ENCODE results near the gene ATXN7L3.

The ATXN7L3 gene

GRCh38 chr17:44200478-44201155, 933 bp upstream of the ATXN7L3 start:
- DNase-seq = no peak

GRCh38 chr17:44198721-44199552, 747 bp downstream of the ATXN7L3 start:
- peak; percentile 68 for DNase-seq

- DNase-seq = peak; percentile 55
Observed at GRCh38 chr17:44197980-44198720, 1.5 kb downstream of the ATXN7L3 start.

DNA sequence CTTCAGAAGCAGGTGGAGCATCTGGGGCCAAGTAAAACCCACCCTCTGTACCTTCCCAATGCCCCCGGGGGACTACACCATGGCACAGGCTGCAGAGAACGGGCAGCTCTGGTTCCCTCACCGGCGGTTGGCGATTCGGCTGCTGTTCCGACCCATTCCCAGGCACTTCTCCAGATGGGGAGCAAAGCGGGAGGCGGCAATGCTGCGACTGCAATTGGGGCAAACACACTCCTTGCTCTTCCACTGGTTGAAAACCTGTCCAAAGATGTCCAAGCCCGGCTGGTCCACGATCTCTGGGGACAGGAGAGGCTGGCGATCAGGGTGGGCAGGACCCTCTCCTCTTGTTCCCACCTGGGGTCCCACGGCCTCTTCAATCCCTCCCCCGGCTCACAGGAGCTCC, 2.6 kb downstream of the ATXN7L3 start:
- no peak for DNase-seq

DNA sequence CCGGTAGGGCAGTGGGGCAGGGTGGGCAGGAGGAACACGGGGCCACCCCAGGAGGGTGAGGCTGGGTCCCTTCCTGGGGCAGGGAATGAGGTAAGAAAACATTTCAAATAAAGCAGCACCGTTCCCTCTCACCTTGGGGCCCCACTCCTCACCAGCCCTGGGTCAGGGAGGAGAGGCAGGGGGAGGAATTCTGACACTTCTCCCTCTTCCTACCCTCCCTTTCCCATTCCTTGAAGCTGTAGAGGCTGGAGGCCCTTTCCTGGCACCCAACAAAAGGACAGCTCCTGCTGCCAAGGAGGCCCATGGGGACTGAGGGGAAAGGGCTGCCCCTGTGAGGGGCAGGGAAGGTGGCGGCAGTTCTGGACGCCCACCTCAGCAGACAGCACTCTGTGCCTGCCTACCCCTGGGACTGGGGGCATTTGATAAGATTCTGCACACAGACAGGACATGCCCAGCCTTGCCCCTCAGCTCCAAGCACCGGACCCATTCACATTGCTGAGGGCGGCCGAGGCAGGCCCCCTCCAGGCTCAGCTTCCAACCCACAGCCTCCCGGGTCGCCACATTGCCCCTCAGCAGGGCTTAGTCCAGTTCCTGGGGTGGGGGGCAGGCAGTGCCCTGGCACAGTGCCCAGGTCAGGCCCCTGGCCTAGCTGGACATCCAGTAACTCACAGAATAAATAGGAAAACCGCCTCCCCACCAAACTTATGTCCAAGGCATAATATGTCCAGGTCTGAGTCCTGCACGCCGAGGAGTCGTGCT, 6.2 kb downstream of the ATXN7L3 start:
- no peak for DNase-seq

- DNase-seq = no peak
Observed at GRCh38 chr17:44192750-44193149, 6.9 kb downstream of the ATXN7L3 start.

GRCh38 chr17:44191941-44192496, 7.7 kb downstream of the ATXN7L3 start:
- no peak for DNase-seq

- DNase-seq = no peak
Observed at GRCh38 chr17:44191369-44191768, 8.3 kb downstream of the ATXN7L3 start.

- no peak for DNase-seq
Observed at GRCh38 chr17:44190481-44190880, 9.2 kb downstream of the ATXN7L3 start.

DNA sequence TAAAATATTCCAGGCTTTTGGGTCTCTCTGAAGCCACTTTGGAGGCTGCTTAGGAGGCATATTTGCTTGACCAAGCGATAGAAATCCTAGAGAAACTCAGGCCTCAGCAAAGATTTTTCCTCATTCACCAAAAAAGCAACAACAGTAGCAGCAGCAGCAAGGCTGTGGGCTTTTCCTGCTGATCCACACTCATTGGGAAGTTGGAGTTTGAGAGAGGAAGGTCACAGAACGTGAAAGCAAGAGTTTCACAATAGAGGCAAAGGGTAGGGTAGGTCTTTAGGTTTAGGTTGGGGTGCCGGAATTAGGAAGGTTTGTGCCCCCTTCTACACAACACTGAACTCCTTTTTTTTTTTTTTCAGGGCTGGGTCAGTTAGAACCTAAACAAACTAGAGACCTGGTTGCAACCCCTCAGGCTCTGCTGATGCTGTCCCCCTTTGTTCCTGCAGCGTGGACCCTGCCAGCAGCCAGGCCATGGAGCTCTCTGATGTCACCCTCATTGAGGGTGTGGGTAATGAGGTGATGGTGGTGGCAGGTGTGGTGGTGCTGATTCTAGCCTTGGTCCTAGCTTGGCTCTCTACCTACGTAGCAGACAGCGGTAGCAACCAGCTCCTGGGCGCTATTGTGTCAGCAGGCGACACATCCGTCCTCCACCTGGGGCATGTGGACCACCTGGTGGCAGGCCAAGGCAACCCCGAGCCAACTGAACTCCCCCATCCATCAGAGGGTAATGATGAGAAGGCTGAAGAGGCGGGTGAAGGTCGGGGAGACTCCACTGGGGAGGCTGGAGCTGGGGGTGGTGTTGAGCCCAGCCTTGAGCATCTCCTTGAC, 10.9 kb downstream of the ATXN7L3 start:
- no peak for DNase-seq

DNA sequence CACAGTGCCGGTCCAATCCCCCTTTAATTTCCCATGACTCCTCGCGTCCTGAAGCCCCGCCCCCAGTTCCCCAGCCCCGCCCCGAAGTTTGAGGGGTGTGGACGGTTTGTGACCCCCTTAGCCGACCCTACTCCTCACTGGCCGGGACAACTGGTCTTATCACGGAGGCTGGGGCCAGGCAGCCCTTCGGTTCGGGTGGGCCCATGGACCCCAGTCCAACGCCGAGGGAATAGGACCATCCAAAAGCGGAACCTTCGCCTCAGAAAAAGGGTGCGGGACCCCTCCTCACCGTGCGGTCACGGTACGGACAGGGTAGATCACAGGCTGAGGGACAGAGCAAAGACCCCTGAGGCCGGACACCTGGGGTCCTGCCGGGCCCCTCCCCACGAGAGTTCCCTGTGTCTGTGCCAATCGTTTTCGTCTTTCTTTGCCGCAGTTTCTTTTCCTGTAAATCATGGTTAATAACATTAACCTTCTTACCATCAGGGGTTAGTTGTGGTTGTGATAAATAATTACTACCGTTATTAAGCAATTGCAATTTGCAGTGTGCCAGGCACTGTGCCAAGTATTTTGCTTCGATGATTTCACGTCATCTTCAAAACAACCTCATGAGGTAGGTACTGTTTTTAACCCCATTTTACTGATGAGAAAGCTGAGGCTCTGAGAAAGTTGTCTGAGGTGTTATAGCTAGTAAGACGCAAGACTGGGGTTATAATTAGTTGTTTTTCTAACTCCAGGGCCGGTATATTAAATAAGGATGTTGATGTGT, 12.4 kb downstream of the ATXN7L3 start:
- DNase-seq = no peak

- peak; percentile 100 for DNase-seq
Observed at GRCh38 chr17:44186307-44187130, 13.2 kb downstream of the ATXN7L3 start, which contains the start of gene TMUB2. TMUB2 (plus strand) TSS chr17:44186972; CDS start chr17:44187709, 737 bp downstream.

GRCh38 chr17:44184212-44184810, 15.4 kb downstream of the ATXN7L3 start:
- DNase-seq = no peak

DNA sequence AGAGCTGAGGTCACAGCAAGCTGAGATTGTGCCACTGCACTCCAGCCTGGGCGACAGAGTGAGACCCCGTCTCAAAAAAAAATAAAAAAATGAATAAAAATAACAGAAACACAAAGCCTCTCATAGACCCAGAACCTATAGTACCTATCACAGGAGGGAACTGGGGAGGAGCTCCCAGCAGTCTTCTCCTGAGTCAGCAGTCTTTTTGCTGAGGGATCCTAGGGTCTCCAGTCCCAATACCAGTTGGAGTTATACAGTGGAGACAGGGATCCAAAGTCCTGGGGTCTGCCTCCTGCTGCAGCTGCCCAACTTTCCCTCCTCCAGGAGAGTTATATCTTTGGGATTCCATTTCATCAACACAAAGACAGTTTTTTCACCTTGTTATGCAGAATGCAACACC, 16.7 kb downstream of the ATXN7L3 start:
- DNase-seq = no peak

GRCh38 chr17:44178133-44178532, 21.6 kb downstream of the ATXN7L3 start:
- DNase-seq = no peak

DNA sequence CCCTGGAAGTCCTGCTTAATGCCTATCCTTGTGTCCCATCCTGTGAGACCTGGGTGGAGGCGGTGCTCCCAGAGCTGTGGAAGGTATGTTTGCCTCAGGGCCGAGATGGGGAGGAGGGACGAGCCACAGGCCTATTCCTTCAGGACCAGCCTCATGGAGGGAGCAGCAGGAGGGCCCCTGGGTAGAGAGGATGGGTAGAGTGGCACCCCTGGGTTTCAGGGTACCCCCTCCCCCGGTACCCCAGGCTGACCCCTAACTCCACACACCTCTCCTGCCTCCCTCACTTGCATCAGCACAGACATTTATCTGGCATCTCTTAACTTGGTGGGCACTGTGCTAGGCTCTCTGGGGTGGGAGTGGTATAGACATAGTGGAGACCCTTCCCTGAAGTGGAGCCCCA, 22.0 kb downstream of the ATXN7L3 start:
- DNase-seq = no peak

- DNase-seq = no peak
Observed at GRCh38 chr17:44176671-44177501, 22.8 kb downstream of the ATXN7L3 start.

DNA sequence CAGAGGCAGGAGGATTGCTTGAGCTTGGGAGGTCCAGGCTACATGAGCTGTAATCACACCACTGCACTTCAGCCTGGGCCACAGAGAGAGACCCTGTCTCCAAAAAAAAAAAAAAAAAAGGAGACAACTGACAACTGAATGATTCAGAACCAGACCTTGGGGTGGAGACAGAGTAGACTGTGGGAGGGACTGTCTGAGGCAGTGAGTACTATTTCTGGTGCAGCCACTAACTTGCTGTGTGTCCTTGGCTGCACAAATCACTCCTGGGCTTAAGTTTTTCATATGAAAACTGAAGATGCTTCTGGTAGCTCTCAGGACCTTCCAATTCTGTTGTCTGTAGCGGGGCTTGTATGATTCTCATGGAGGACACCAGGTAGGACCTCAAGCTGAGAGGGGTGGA, 23.4 kb downstream of the ATXN7L3 start:
- no peak for DNase-seq
